ENCODE data around the gene DGKD.

The DGKD gene

DNA sequence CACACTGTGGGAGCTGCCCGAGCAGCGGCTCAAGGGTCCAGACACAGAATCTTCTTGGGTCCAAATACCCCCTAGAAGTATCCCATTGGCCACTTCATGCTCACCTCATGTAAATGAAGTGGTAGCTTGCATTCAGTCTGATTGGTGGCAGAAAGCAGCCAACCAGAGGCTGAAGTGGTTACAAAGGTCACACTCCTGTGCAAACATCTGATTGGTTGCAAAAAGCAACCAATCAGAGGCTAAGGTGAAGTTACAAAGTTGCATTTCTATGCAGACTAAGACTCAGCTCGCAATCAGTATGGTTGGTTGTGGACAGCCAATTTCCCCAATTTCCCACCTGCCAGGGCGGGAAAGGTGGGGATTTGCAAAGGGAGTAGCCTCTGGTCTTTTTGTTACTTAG lies 94.3 kb downstream of the DGKD start:
- FAIRE-seq, result no peak

DNA sequence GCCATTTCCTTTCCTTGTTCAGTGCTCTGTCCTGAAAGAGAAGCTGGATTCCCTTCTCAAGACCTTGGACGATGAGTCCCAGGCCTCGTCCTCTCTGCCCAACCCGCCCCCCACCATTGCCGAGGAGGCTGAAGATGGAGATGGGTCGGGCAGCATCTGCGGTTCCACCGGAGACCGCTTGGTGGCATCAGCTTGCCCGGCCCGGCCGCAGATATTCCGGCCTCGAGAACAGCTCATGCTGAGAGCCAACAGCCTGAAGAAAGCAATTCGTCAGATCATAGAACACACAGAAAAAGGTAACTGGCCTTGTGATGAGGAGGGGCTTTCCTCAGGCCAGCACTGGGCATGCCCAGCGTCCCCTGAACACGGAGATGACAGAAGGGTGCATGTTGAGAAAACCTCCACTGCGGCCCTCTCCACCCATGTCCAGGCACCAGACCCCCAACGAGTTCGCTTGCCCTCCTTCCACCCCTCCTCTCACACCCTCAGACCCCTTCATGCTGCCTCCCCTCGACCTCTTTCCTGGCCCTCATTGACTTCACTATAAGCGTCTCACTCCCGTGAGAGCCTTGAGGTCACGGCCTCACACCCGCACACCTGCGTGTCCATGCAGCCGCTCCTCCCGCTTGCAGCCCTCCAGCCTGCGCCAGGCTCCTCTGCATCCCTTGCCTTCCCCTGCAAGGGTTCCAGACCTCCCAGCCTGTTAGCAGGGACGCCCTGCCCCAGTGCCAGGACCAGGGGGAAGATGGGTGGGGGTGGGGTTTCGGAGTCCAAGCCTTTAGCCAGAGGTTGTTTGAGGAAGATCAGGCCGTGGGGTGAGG lies 95.0 kb downstream of the DGKD start:
- FAIRE-seq, result no peak

DNA sequence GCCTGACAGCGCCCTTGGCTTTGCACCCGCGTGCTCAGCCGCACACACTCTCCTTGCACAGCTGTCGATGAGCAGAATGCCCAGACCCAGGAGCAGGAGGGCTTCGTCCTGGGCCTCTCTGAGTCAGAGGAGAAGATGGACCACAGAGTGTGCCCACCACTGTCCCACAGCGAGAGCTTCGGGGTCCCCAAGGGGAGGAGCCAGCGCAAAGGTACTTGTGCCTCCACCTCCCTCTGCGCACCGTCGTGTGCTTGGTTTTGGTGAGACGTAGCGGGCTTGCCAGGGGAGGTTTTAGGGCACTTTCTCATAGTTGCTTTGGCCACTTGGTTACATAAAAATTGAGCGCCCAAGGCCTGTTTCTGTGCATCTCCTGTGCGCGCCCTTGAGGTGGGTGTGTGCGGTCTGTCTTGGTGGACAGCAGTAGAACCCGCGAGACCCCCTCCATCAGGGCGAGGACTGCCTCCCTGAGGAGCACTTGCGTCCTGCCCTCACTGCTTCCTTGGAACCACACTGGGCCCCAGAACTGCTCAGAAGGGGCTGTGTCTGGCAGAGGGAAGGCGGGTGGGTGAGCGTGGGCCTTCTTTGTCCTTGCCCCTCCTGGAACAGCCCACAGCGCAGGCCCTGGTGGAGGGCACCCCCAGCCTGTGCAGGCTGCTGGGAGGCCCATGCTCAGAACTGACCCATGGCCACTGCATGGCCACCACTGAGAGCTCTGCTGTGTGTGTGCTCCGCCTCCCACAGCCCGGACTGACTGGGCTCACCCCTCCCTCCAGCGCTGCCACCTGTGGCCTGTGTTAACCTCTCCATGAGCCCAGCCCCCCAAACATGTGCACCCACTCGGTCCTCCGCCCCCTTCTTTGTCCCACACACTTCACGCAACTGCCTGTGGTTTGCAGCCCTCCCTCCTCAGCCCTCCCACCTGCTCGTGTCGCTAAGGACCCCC lies 95.9 kb downstream of the DGKD start:
- no peak for FAIRE-seq

DNA sequence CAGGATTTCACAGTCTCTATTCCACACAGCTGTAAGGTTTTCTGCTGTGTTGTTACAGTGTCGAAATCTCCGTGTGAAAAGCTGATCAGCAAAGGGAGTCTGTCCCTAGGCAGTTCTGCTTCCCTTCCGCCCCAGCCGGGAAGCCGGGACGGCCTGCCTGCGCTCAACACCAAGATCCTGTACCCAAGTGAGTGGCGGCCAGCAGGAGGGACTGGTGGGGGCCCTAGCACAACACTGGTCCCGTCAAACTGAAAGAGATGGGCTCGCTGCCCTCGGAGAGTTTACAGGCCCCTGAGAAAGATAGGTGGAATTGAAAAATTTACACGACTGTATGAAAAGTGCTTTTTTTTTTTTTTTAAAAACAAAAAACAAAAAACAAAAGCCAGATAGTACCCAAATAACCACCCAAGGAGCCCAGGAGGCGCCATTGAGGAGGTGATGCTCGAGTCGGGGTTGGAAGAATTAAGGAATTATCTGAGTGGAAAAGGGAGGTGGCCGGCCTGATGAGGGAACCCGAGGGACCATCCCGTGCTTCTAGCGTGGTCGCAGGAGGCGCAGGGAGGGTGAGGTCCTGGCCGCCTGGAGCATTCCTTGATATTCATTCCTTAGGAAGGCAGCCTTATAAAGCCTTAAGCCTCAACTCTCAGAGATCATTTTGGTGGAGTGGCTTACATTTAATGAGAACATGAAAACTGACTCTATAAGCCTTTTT lies 96.7 kb downstream of the DGKD start:
- no peak for FAIRE-seq

DNA sequence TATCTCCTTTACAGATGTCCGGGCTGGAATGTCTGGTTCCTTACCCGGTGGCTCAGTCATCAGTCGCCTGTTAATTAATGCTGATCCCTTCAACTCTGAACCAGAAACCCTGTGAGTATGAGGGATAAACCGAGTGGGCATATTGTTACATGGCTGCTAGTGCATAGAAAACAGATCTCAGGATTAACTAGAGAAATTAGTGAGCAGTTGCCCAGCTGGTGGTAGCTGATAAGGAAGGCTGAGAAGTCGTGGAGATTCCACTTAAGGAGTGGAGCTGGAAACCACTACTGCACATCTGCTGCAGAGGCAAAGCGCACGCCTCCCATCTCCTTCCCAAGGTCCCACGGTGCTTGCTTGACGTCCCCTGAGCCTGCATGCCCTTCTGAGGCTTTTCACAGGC lies 97.7 kb downstream of the DGKD start:
- FAIRE-seq, result no peak

DNA sequence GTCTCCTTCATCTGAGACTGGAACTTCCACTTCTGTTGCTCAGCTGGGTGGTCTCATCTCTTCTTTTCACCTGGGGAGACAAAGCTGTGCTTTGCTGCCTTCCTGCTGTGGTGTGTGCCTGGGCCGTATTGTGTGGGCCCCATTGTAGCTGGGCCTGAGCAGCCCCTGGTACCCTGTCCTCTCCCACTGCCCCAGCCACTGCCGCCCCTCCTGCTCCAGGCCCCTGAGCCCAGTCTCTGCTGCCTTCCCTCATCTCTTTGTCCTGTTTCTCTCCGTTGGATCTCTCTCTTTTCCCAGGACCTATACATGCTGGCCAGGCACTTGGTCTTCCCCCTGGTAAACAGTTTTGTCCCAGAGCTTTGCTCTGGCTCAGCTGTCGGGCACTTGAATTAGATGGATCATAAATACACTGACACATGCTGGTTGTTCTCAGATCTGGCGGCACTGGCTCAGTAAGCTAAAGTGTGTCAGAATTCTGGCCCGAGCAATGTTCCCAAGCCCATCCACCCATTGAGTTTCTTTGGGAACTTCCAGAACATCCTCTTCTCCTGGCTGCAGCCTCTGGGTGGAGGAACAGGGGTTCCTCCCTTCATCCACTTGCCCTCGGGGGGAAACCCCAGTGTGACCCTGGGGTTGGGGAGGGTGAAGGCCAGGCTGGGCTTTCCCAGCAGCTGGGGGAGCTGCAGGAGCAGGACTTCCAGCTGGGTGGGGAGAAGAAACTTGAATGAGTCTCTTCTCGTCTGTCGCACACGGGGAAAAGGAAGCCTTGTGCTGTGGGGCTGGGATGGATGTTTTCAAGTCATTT lies 99.0 kb downstream of the DGKD start:
- FAIRE-seq, result no peak

DNA sequence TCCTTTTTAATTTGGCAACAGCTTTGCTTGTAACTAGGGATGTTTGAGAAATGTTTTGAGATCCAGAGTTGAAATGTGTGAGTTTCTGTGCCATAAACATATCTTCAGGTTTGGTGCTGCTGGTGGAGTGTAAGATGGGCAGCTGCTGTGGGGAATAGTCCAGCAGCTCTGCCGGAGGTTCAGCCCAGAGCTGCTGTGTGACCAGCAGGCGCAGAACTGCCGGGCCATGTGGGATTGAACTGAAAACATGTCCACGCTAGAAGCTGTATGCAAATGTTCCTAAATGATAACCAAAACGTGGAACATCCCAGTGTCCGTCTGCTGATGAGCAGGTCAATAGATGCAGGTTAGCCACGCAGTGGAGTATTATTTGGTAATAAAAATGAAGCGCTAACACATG lies 99.6 kb downstream of the DGKD start:
- FAIRE-seq, result no peak

DNA sequence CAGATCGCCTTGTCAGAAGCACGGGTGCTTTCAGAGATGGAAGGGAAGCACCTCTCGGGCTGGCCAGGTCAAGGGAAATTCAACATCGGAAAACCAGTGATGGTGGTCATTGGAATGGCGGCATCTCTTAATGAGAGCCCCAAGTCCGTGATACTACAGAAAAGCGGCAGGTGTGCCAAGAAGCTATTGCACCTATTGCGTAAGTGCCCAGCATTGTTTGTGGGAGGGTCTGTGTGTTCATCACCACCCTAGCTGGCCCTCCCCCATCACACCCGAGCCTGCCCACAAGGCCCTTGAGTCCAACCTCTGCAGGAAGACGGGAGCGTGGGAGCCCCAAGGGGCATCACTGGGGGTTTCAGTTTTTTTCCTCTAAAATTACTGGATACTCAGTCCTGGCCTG lies 100.7 kb downstream of the DGKD start:
- no peak for FAIRE-seq

DNA sequence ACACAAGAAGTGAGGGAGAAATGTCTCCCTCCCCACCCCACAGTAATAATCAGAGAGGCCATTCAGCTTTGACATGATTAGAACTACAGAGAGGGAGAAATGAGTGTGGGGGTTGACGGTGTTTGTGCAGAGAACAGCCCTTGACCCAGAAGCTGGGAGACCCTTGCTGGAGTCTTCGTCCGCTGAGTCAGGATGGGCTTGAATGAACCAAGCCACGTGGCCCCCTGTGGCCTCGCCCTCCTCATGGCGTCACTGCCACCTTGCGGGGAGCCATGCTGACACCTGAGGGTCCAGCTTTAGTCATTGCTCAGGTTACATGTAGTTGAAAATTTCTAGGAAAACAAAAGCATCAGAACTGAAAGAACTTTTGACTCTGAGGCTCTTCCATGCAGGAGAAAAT lies 101.2 kb downstream of the DGKD start:
- FAIRE-seq, result no peak

DNA sequence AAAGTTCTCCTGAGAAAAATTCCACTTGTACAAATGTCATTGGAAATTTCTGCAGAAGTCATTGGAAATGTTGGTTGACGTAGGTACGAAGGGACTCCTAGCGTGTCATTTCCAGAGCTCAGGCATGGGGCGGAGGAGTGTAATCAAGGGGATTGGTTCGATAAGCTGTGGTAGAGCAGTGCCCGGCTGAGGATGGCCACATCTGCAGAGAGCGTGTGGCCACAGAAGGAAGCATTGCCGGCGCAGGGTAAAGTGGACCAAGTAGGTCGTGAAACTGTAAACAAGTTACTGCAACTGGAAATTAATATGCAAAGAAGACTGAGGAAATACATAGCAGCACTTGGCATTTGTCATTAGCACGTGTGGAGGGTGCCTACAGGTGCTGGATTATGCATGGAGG lies 101.8 kb downstream of the DGKD start:
- no peak for FAIRE-seq

DNA sequence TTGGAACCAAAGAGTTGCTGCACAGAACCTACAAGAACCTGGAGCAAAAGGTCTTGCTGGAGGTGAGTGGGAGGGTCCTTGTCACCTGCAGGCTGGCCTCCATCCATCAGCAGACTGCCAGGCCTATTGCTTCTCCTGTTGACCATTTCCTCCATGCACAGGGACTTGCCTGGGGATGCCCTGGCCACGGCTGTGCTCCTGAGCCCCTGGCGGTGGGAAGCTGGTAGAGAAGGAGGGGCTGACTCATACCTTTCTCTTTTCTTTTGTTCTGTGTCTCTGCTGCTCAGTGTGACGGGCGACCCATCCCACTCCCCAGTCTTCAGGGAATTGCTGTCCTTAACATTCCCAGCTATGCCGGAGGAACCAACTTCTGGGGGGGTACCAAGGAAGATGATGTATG lies 102.6 kb downstream of the DGKD start:
- FAIRE-seq, result no peak

DNA sequence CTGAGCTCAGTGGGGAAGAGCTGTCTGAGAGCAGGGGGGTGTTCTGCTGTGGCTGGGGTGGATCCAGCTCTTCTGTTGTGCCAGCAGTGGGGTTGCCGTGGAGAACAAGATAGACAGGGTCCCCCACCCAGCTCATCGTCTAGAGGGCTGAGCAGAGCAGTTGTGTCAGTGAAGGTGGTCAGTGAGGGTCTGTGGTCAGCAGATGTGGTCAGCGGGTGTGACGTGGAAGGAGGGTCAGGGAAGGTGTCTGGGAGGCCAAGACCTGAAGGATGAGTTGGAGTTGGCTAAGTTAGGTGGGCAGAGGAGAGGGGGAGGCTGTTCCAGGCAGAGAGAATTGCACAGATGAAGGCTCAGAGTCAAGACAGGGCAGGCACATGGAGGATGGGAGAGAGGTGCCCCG lies 103.1 kb downstream of the DGKD start:
- FAIRE-seq, result no peak

DNA sequence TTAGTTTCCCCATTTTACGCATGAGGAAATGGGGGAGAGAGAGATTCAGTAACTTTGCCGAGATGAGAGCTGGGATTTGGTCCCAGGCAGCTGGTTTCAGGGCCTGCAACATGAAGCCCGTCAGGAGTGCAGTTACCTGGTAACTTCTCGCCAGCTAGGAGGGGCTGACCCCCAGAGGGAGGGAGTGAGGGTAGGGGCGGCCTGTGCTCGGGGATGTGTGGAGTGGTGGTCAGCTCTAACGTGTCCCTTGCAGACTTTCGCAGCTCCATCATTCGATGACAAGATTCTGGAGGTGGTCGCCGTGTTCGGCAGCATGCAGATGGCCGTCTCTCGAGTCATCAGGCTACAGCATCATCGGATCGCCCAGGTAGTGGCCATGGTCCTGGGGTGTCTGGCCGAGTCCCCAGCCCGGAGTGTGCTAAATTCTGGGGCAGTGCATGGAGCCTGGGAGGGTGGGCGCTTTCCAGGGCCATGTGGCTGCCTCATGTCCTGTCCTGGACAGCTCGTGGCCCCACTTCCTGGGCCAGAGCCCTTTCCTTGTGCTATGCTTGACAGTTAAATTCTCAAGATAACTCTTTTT lies 103.8 kb downstream of the DGKD start:
- FAIRE-seq, result no peak

DNA sequence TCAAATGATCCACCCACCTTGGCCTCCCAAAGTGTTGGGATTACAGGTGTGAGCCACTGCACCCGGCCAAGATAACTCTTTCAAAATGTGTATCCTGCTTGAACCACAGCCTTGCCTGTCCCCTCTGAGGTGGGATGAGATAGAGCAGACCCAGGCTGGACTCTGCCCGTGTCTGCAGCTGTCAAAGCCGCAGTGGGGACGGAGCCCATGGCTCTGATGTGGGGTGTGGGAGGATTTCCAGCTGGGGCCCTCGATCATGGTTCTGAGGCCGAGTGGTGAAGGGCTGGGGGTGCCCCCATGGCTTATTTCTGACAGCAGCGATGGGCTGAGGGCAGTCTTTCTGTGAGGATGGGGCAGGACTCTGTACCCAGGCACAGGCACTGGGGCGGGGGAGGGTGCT lies 104.5 kb downstream of the DGKD start:
- no peak for FAIRE-seq

DNA sequence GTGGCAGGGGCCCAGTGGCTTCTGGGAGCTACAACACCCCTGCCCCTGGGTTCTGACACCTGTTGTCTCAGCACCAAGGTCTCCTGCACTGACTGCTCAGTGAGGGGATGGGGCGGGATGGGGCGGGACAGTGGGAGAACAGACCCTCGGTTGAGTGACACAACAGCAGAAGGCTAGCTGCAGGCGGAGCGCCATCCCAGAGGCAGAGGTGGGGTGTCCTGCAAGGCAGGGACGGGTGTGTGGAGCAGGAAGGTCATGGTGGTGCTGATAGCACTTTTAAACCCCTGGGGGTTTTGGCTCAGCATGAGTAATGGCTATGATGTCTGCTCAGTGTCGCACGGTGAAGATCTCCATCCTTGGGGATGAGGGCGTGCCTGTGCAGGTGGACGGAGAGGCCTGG lies 105.1 kb downstream of the DGKD start:
- FAIRE-seq, result no peak

DNA sequence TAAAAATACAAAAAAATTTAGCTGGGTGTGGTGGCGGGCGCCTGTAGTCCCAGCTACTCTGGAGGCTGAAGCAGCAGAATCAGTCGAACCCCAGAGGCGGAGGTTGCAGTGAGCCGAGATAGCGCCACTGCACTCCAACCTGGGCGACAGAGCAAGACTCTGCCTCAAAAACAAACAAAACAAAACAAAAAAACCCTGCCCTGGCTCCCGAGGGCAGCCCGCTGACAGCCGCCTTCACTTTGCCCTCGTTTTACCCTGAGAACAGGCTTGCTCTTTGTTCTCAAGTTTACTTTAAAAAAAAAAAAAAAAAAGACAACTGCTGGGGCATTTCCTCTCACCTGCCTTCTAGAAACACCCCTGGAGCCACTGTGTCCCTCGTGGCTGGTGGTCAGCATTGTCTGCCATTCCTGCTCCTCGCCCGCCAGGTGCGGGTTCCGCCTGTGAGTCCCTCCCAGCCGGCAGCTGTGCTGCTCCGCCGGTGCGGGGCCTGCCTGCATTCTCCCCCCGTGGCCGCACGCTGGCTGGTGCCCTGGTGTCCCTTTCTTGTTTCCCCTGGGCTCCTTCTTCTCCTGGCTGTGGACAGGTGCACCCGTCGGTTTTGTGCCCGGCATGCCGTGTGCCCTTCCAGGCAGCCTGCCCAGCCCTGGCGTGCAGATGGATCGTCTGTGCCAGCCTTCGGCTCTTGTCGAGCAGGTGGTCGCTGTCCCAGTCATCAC lies 106.6 kb downstream of the DGKD start:
- FAIRE-seq, result no peak

DNA sequence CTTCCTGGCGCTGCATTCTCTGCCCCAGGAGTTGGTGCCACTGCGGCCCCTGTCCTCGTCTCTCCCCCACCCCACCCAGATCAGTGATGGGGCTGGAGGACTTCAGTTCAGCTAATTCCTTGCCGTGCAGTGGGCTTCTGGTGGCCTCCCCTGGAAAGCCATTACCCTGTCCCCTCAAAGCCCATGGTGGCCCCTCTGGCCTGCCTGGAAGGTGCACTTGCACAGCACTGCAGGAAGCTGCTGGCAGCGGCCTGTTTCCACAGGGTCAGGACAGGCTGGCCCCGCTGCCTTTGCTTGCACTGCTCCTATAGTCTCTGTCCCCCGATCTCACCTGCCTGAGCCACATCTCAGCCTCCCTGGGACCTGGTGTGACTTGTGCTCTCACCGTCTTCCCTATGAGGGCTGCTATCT lies 107.2 kb downstream of the DGKD start:
- FAIRE-seq, result no peak

DNA sequence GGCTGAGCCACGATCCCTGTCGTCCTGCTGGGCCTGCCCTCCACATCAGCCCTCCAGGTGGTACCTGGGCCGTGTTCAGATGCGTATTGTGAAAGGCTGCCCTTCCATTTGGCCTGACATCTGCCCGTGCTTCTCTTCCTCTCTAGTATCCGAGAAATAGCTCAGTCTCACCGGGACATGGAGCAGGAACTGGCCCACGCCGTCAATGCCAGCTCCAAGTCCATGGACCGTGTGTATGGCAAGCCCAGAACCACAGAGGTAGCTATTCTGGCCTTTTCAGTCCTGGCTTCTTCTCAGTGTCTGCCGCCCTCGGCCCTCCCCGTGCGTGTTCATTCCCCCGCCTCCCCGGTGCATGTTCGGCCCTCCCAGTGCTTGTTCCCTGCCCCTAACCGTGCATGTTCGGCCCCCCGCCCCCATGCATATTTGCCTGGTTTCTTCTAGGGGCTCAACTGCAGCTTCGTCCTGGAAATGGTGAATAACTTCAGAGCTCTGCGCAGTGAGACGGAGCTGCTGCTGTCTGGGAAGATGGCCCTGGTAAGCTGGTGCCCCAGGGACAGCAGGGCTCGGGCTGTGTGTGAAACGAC lies 108.0 kb downstream of the DGKD start:
- no peak for FAIRE-seq

DNA sequence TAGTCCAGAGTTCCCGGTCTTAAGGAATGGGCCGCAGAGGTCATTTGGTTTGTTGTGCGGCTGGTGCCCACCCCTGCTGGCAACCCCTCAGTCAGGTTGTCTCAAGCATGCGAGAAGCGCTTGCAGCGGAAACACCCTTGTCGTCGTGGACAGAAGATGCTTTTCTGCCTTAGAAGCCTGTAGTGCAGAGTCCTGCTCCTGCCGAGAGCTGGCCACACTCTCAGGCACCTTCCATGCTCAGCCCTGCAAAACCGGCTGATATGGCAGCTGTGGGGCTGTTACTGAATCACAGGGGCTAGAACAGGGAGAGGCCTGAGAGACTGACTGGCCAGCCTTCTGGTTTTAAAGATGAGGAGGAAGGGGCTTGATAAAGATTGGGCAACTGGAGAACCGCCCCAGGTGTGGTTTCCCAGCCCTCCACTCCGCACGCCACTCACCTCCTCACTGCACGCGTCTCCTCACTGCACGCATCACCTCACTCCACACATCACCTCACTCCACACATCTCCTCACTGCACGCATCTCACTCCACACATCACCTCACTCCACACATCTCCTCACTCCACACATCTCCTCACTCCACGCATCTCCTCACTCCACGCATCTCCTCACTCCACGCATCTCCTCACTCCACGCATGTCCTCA lies 108.7 kb downstream of the DGKD start:
- FAIRE-seq, result no peak

DNA sequence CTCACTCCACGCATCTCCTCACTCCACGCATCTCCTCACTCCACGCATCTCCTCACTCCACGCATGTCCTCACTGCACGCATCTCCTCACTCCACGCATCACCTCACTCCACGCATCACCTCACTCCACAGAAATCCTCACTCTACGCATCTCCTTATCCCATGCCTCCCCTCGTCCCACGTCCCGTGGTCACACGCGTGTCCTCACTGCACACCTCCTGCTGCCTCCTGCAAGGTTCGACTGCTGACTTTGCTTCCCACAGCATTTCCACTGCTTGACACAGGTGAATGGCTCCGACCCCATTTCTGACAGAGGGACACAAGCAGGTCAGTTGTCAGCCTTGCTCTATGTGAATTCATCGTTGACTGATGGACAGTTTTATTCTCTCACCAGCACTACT lies 109.3 kb downstream of the DGKD start:
- no peak for FAIRE-seq

DNA sequence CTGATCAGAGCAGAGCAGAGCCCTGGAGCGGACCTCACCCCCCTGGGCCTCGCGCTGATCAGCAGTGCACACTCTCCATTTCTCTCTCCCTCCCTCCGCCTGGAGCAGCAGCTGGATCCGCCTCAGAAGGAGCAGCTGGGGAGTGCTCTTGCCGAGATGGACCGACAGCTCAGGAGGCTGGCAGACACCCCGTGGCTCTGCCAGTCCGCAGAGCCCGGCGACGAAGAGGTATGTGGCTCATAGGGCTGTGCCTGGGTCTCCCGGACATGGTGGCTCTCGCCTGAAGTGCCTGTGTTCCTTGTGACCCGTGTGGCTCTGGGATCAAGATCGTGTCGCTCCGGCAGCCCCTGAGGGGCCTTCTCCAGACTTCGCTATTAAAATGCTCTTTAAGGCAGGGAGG lies 109.8 kb downstream of the DGKD start:
- FAIRE-seq, result no peak
